ENCODE results near the gene TMEM233.

Gene TMEM233

GRCh38 chr12:119589097-119589496 is 4.5 kb upstream of the TMEM233 start:
- Histone ChIP-seq H3K23ac (ENCODE audit: low read length) (no peak overlapping the region), H3K9ac (ENCODE audit: low read length) (no peak overlapping the region), H3K4me3 (ENCODE audit: low read depth, low read length) (no peak overlapping the region), H3K18ac (ENCODE audit: low read length) (no peak overlapping the region), H4K8ac (ENCODE audit: low read depth, low read length) (no peak overlapping the region), H2AFZ (ENCODE audit: insufficient read depth, low read length, poor library complexity) (no peak overlapping the region), H2AK5ac (ENCODE audit: low read length) (no peak overlapping the region), H2BK5ac (ENCODE audit: low read depth, low read length, poor library complexity) (no peak overlapping the region), H2BK12ac (ENCODE audit: low read length) (no peak overlapping the region), H3K4me1 (ENCODE audit: control insufficient read depth in 1 of 2, insufficient read depth in 2 of 2, low read length in 2 of 2) (peaks cover 0 to 3% of the 10 kb centered on the region in 2 experiments), H4K12ac (ENCODE audit: low read depth, low read length) (no peak overlapping the region), H3K14ac (ENCODE audit: low read length) (no peak overlapping the region), H3K4ac (ENCODE audit: low read depth, low read length) (no peak overlapping the region), H3K4me2 (ENCODE audit: low read length) (no peak overlapping the region), H4K91ac (ENCODE audit: low read depth, low read length) (no peak overlapping the region), H3K79me1 (ENCODE audit: low read length) (no peaks in the 10 kb centered on the region), H2BK120ac (ENCODE audit: insufficient read depth, low read length, poor library complexity) (no peak overlapping the region), H3K79me2 (ENCODE audit: control insufficient read depth, insufficient read depth, low read length, poor library complexity) (no peaks in the 10 kb centered on the region), H3K27me3 (ENCODE audit: insufficient read depth, low read length) (peaks cover 13% of the 10 kb centered on the region), H3K9me3 (ENCODE audit: insufficient read depth, low read depth, low read length) (no peaks in the 10 kb centered on the region), H3K27ac (ENCODE audit: low read depth, low read length) (no peak overlapping the region), H3K36me3 (ENCODE audit: control insufficient read depth in 1 of 2, insufficient read depth in 2 of 2, low read length in 2 of 2) (no peaks in the 10 kb centered on the region)
- no CpG with 5 or more reads among the region's 1 CpG for WGBS (ENCODE audit: extremely low coverage, insufficient coverage, insufficient read length)
- DNase-seq = no peak

- H2AK5ac ChIP-seq (ENCODE audit: low read length) = no peak overlapping the region
- no CpG with 5 or more reads among the region's 4 CpGs for WGBS (ENCODE audit: extremely low coverage, insufficient coverage, insufficient read length)
- no peak overlapping the region for H3K4me2 ChIP-seq (ENCODE audit: low read length)
Observed at GRCh38 chr12:119589634-119590033, 3.9 kb upstream of the TMEM233 start.

GRCh38 chr12:119592232-119592631 is 1.3 kb upstream of the TMEM233 start:
- H4K91ac ChIP-seq (ENCODE audit: low read depth, low read length) = no peak overlapping the region
- no peak overlapping the region for H3K14ac ChIP-seq (ENCODE audit: low read length)
- H3K79me2 ChIP-seq (ENCODE audit: control insufficient read depth, insufficient read depth, low read length, poor library complexity) = no peaks in the 10 kb centered on the region
- no peak overlapping the region for H3K18ac ChIP-seq (ENCODE audit: low read length)
- H3K27ac ChIP-seq (ENCODE audit: low read depth, low read length) = no peak overlapping the region
- H2BK120ac ChIP-seq (ENCODE audit: insufficient read depth, low read length, poor library complexity) = no peak overlapping the region
- no peaks in the 10 kb centered on the region for H3K36me3 ChIP-seq (ENCODE audit: control insufficient read depth in 1 of 2, insufficient read depth in 2 of 2, low read length in 2 of 2)
- H3K23ac ChIP-seq (ENCODE audit: low read length) = no peak overlapping the region
- no CpG with 5 or more reads among the region's 2 CpGs for WGBS (ENCODE audit: extremely low coverage, insufficient coverage, insufficient read length)
- no peak overlapping the region for H3K9ac ChIP-seq (ENCODE audit: low read length)
- DNase-seq = no peak
- no peak overlapping the region for H3K4ac ChIP-seq (ENCODE audit: low read depth, low read length)
- H3K4me1 ChIP-seq (ENCODE audit: control insufficient read depth in 1 of 2, insufficient read depth in 2 of 2, low read length in 2 of 2) = peaks cover 3 to 15% of the 10 kb centered on the region in 2 experiments
- no peak overlapping the region for H4K12ac ChIP-seq (ENCODE audit: low read depth, low read length)
- peaks cover 30% of the 10 kb centered on the region for H3K27me3 ChIP-seq (ENCODE audit: insufficient read depth, low read length)
- no peaks in the 10 kb centered on the region for H3K9me3 ChIP-seq (ENCODE audit: insufficient read depth, low read depth, low read length)
- no peak overlapping the region for H3K4me3 ChIP-seq (ENCODE audit: low read depth, low read length)
- H3K4me2 ChIP-seq (ENCODE audit: low read length) = no peak overlapping the region
- no peaks in the 10 kb centered on the region for H3K79me1 ChIP-seq (ENCODE audit: low read length)
- H2AK5ac ChIP-seq (ENCODE audit: low read length) = no peak overlapping the region
- H2BK5ac ChIP-seq (ENCODE audit: low read depth, low read length, poor library complexity) = no peak overlapping the region
- no peak overlapping the region for H4K8ac ChIP-seq (ENCODE audit: low read depth, low read length)
- H2BK12ac ChIP-seq (ENCODE audit: low read length) = no peak overlapping the region
- no peak overlapping the region for H2AFZ ChIP-seq (ENCODE audit: insufficient read depth, low read length, poor library complexity)

More at GRCh38 chr12:119589634-119590033, 3.9 kb upstream of the TMEM233 start:
- Histone ChIP-seq H3K27ac (ENCODE audit: low read depth, low read length) (no peak overlapping the region), H2BK12ac (ENCODE audit: low read length) (no peak overlapping the region), H3K4me3 (ENCODE audit: low read depth, low read length) (no peak overlapping the region), H3K79me2 (ENCODE audit: control insufficient read depth, insufficient read depth, low read length, poor library complexity) (no peaks in the 10 kb centered on the region), H4K8ac (ENCODE audit: low read depth, low read length) (no peak overlapping the region), H3K18ac (ENCODE audit: low read length) (no peak overlapping the region), H2BK5ac (ENCODE audit: low read depth, low read length, poor library complexity) (no peak overlapping the region), H2AFZ (ENCODE audit: insufficient read depth, low read length, poor library complexity) (no peak overlapping the region), H3K9me3 (ENCODE audit: insufficient read depth, low read depth, low read length) (no peaks in the 10 kb centered on the region), H3K36me3 (ENCODE audit: control insufficient read depth in 1 of 2, insufficient read depth in 2 of 2, low read length in 2 of 2) (no peaks in the 10 kb centered on the region), H3K23ac (ENCODE audit: low read length) (no peak overlapping the region), H3K79me1 (ENCODE audit: low read length) (no peaks in the 10 kb centered on the region), H4K12ac (ENCODE audit: low read depth, low read length) (no peak overlapping the region), H2BK120ac (ENCODE audit: insufficient read depth, low read length, poor library complexity) (no peak overlapping the region), H4K91ac (ENCODE audit: low read depth, low read length) (no peak overlapping the region), H3K27me3 (ENCODE audit: insufficient read depth, low read length) (peaks cover 19% of the 10 kb centered on the region), H3K4me1 (ENCODE audit: control insufficient read depth in 1 of 2, insufficient read depth in 2 of 2, low read length in 2 of 2) (peaks cover 0 to 8% of the 10 kb centered on the region in 2 experiments), H3K14ac (ENCODE audit: low read length) (no peak overlapping the region), H3K9ac (ENCODE audit: low read length) (no peak overlapping the region), H3K4ac (ENCODE audit: low read depth, low read length) (no peak overlapping the region)
- no peak for DNase-seq

GRCh38 chr12:119594399-119594730 is 791 bp downstream of the TMEM233 start:
- Histone ChIP-seq H3K9ac (ENCODE audit: low read length) (no peak overlapping the region), H3K18ac (ENCODE audit: low read length) (no peak overlapping the region), H2BK5ac (ENCODE audit: low read depth, low read length, poor library complexity) (no peak overlapping the region), H3K79me2 (ENCODE audit: control insufficient read depth, insufficient read depth, low read length, poor library complexity) (no peaks in the 10 kb centered on the region), H4K91ac (ENCODE audit: low read depth, low read length) (no peak overlapping the region), H3K4me1 (ENCODE audit: control insufficient read depth in 1 of 2, insufficient read depth in 2 of 2, low read length in 2 of 2) (peaks cover 3 to 15% of the 10 kb centered on the region in 2 experiments), H3K79me1 (ENCODE audit: low read length) (no peaks in the 10 kb centered on the region), H3K4me2 (ENCODE audit: low read length) (peak overlapping the region; percentile 77), H3K27me3 (ENCODE audit: insufficient read depth, low read length) (peaks cover 30% of the 10 kb centered on the region), H3K4me3 (ENCODE audit: low read depth, low read length) (no peak overlapping the region), H4K12ac (ENCODE audit: low read depth, low read length) (no peak overlapping the region), H3K27ac (ENCODE audit: low read depth, low read length) (no peak overlapping the region), H2AK5ac (ENCODE audit: low read length) (no peak overlapping the region), H2AFZ (ENCODE audit: insufficient read depth, low read length, poor library complexity) (no peak overlapping the region), H3K36me3 (ENCODE audit: control insufficient read depth in 1 of 2, insufficient read depth in 2 of 2, low read length in 2 of 2) (no peaks in the 10 kb centered on the region), H3K14ac (ENCODE audit: low read length) (no peak overlapping the region), H4K8ac (ENCODE audit: low read depth, low read length) (no peak overlapping the region), H3K23ac (ENCODE audit: low read length) (no peak overlapping the region), H2BK12ac (ENCODE audit: low read length) (no peak overlapping the region), H2BK120ac (ENCODE audit: insufficient read depth, low read length, poor library complexity) (no peak overlapping the region), H3K4ac (ENCODE audit: low read depth, low read length) (no peak overlapping the region), H3K9me3 (ENCODE audit: insufficient read depth, low read depth, low read length) (no peaks in the 10 kb centered on the region)
- no peak for DNase-seq
- no CpG with 5 or more reads among the region's 22 CpGs for WGBS (ENCODE audit: extremely low coverage, insufficient coverage, insufficient read length)
